MM.1S (cell line): ENCODE data around the gene DNAAF1.

Experiments used
- DNase-seq: peaks from one replicate; pipeline ENCODE4 v3.0.0-alpha.2; 2015
- H2AFZ ChIP-seq: fragments of 300-600 bp; sonication (generic); 2 replicates; pipeline ENCODE4 v1.6.0; 2016; ENCODE audit warnings: antibody characterized with exemption, low read length
- H3F3A ChIP-seq: fragments of 300-600 bp; sonication (generic); 2 replicates; pipeline ENCODE4 v1.6.1; 2016; ENCODE audit warnings: mild to moderate bottlenecking, antibody characterized with exemption, low read length, moderate library complexity, mixed read lengths; ENCODE audit not compliant: insufficient read depth
- H3K27ac ChIP-seq: fragments of 300-600 bp; sonication (generic); 2 replicates; pipeline ENCODE4 v1.5.1; 2016; ENCODE audit warnings: mild to moderate bottlenecking, low read length
- H3K27me3 ChIP-seq: fragments of 300-600 bp; sonication (generic); replicated peaks from 2 replicates; pipeline ENCODE4 v1.6.0; 2016; ENCODE audit warnings: low read length; ENCODE audit not compliant: insufficient read depth
- H3K36me3 ChIP-seq: fragments of 300-600 bp; sonication (generic); replicated peaks from 2 replicates; pipeline ENCODE4 v1.6.1; 2016; ENCODE audit warnings: mild to moderate bottlenecking, low read length, mixed read lengths; ENCODE audit not compliant: insufficient read depth
- H3K4me1 ChIP-seq: fragments of 300-600 bp; sonication (generic); 2 replicates; pipeline ENCODE4 v1.6.1; 2016; ENCODE audit warnings: low read length, mixed read lengths
- H3K4me2 ChIP-seq: fragments of 300-600 bp; sonication (generic); 2 replicates; pipeline ENCODE4 v1.6.0; 2016; ENCODE audit warnings: low read depth, low read length
- H3K4me3 ChIP-seq: fragments of 300-600 bp; sonication (generic); 2 replicates; pipeline ENCODE4 v1.5.1; 2016; ENCODE audit warnings: low read length, mixed read lengths
- H3K79me2 ChIP-seq: fragments of 300-600 bp; sonication (generic); 2 replicates; pipeline ENCODE4 v1.6.1; 2016; ENCODE audit warnings: mixed run types, low read length, mixed read lengths
- H3K9ac ChIP-seq: fragments of 300-600 bp; sonication (generic); 2 replicates; pipeline ENCODE4 v1.6.1; 2016; ENCODE audit warnings: low read length, mixed read lengths
- H3K9me2 ChIP-seq: fragments of 300-600 bp; sonication (generic); replicated peaks from 2 replicates; pipeline ENCODE4 v1.6.1; 2016; ENCODE audit warnings: mild to moderate bottlenecking, low read length, mixed read lengths; ENCODE audit not compliant: insufficient read depth
- H3K9me3 ChIP-seq: fragments of 300-600 bp; sonication (generic); replicated peaks from 2 replicates; pipeline ENCODE4 v1.6.1; 2016; ENCODE audit warnings: mild to moderate bottlenecking, low read length, mixed read lengths; ENCODE audit not compliant: insufficient read depth
- H4K20me1 ChIP-seq: fragments of 300-600 bp; sonication (generic); 2 replicates; pipeline ENCODE4 v1.6.1; 2016; ENCODE audit warnings: mild to moderate bottlenecking, low read length, moderate library complexity, mixed read lengths; ENCODE audit not compliant: insufficient read depth
- EZH2 ChIP-seq: fragments of 300-600 bp; sonication (generic); optimal IDR thresholded peaks from 2 replicates; pipeline ENCODE3; 2017; ENCODE audit warnings: low read depth, mild to moderate bottlenecking, antibody characterized with exemption, low read length, mixed read lengths
- EZH2phosphoT487 ChIP-seq: fragments of 300-600 bp; sonication (generic); IDR thresholded peaks from 2 replicates; pipeline ENCODE4 v1.6.1; 2018; ENCODE audit warnings: antibody characterized with exemption, low read length
- TF ChIP-seq, protein P1 (sequence below): fragments of 300-600 bp; sonication (generic); IDR thresholded peaks from 2 replicates; pipeline ENCODE4 v1.5.1; 2016; ENCODE audit warnings: antibody characterized with exemption, low read length, mixed read lengths

DNAAF1 gene

DNA sequence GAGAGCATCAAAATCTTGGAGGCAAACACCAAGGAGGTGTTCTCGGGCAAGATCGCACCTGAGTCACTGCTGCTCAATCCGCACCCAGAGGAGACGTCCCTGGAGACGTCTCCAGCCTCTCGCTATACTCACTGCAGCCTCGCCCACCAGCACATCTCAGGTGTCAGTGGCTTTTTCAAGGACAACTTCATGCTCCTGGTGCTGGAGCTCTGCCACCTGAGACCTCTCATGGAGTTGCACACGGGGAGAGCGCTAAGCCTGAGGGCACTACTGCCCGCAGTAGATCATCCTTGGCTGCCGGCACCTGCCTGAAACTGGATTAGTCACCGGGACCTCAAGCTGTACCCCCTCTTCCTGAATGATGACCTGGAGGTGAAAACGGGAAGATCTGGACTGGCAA lies 25.7 kb upstream of the DNAAF1 start:
- Histone ChIP-seq H3K9ac (no peak overlapping the region), H3F3A (peaks cover 7% of the 10 kb centered on the region; the same call in 1 of the 2 replicates), H3K4me2 (no peak overlapping the region), H3K27ac (no peak overlapping the region), H3K36me3 (no peaks in the 10 kb centered on the region), H3K9me3 (no peaks in the 10 kb centered on the region), H3K4me1 (no peaks in the 10 kb centered on the region), H3K4me3 (no peak overlapping the region), H3K79me2 (peaks cover 19% of the 10 kb centered on the region), H3K9me2 (no peaks in the 10 kb centered on the region), H3K27me3 (no peaks in the 10 kb centered on the region), H4K20me1 (no peaks in the 10 kb centered on the region), H2AFZ (no peak overlapping the region)
- TF ChIP-seq, protein P1, sequence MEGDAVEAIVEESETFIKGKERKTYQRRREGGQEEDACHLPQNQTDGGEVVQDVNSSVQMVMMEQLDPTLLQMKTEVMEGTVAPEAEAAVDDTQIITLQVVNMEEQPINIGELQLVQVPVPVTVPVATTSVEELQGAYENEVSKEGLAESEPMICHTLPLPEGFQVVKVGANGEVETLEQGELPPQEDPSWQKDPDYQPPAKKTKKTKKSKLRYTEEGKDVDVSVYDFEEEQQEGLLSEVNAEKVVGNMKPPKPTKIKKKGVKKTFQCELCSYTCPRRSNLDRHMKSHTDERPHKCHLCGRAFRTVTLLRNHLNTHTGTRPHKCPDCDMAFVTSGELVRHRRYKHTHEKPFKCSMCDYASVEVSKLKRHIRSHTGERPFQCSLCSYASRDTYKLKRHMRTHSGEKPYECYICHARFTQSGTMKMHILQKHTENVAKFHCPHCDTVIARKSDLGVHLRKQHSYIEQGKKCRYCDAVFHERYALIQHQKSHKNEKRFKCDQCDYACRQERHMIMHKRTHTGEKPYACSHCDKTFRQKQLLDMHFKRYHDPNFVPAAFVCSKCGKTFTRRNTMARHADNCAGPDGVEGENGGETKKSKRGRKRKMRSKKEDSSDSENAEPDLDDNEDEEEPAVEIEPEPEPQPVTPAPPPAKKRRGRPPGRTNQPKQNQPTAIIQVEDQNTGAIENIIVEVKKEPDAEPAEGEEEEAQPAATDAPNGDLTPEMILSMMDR = no peak
- TF ChIP-seq EZH2 = no peak
- TF ChIP-seq EZH2phosphoT487 = no peak
- no peak for DNase-seq

DNA sequence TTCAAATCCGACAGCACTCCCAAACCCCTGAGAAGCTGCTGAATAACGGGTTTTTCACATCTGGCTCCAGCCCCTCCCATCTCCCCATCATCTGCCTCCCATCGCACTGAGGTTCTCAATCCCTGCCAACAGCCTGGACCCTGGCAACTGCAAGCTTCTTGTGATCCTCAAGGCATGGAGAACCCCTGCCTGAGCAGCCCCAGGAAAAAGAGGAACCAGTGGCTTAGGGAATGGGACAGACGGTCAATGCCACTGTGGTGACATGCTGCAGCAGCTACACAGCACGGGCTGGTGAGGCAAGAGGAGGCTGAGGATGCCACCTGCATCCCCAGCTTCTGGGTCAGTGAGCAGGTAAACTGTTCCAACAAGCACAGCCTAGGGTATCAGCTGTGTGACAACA lies 25.1 kb upstream of the DNAAF1 start:
- peaks cover 7% of the 10 kb centered on the region; the same call in 1 of the 2 replicates for H3F3A ChIP-seq
- H3K4me3 ChIP-seq = no peak overlapping the region
- TF ChIP-seq EZH2 = no peak
- TF ChIP-seq, protein P1 = no peak
- TF ChIP-seq EZH2phosphoT487 = no peak
- DNase-seq = no peak
- H3K27ac ChIP-seq = no peak overlapping the region
- no peak overlapping the region for H3K4me2 ChIP-seq
- no peaks in the 10 kb centered on the region for H3K9me2 ChIP-seq
- no peaks in the 10 kb centered on the region for H3K36me3 ChIP-seq
- H3K9ac ChIP-seq = no peak overlapping the region
- no peak overlapping the region for H2AFZ ChIP-seq
- peaks cover 12% of the 10 kb centered on the region for H3K79me2 ChIP-seq
- no peaks in the 10 kb centered on the region for H3K27me3 ChIP-seq
- no peaks in the 10 kb centered on the region for H3K9me3 ChIP-seq
- H3K4me1 ChIP-seq = no peaks in the 10 kb centered on the region
- no peaks in the 10 kb centered on the region for H4K20me1 ChIP-seq

DNA sequence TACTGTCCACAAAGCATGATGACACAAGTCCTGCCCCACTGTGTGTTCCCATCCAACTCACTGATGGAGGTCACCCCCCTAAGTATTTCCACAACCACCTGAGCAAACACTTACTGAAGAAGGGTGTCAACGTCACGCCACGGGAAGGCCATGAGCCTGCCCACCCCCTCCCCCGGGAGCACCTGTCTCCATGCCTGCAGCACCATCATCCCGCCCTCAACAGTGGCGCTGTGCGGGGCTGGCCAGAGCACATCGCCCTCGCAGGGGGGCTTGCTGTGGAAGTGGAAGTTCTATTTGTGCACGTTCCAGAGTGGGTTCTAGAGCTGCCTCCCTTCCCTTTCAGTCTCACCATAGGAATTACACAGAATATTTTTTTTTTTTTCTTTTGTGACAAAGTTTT lies 24.1 kb upstream of the DNAAF1 start:
- Histone ChIP-seq H3K9me3 (no peaks in the 10 kb centered on the region), H3F3A (peaks cover 4% of the 10 kb centered on the region; the same call in 1 of the 2 replicates), H3K9me2 (no peaks in the 10 kb centered on the region), H3K9ac (no peak overlapping the region), H3K4me1 (no peaks in the 10 kb centered on the region), H3K79me2 (peaks cover 2% of the 10 kb centered on the region), H3K27ac (no peak overlapping the region), H3K36me3 (no peaks in the 10 kb centered on the region), H3K4me3 (no peak overlapping the region), H3K4me2 (no peak overlapping the region), H4K20me1 (no peaks in the 10 kb centered on the region), H3K27me3 (no peaks in the 10 kb centered on the region), H2AFZ (no peak overlapping the region)
- no peak for DNase-seq
- TF ChIP-seq EZH2phosphoT487 (no peak), EZH2 (no peak)
- TF ChIP-seq, protein P1 = no peak
